ENCODE data around the gene C8G.

DNA sequence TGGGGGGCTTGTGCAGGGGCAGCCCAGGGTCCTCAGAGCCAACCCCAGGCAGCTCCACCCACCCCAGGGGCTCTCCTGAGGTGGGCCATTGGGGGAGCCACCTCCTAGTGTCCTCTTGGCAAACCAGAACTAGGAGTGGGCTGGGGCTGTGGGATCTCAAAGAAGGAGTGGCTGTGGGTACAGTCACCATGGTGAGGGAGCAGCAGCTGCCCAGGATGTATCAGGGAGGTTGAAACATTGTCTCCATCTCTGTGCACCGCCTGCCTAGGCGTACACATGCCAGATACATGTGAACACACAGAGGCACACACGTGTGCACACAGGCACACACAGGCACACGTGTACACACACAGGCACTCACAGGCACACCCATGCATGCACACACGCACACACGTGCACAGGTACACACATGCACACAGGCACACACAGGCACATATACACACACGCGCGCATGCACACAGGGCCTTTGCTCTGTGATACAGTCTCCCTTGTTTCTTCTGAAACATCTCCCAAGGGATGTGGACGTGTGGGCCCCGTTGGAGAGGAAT, 17.7 kb downstream of the C8G start:
- TF ChIP-seq EP300 (conservative IDR thresholded peaks at IDR 0.05; ENCODE audit: poor library complexity, severe bottlenecking) (no peak), EZH2 (IDR thresholded peaks at IDR 0.05; ENCODE audit: borderline replicate concordance, insufficient read depth, low read length, poor library complexity, severe bottlenecking) (no peak), TAF1 (IDR thresholded peaks at IDR 0.05; ENCODE audit: low read depth) (no peak), MXI1 (conservative IDR thresholded peaks at IDR 0.05; ENCODE audit: poor library complexity, severe bottlenecking) (no peak), RAD21 (conservative IDR thresholded peaks at IDR 0.05) (no peak), SMC3 (conservative IDR thresholded peaks at IDR 0.05; ENCODE audit: poor library complexity) (no peak), POLR2AphosphoS5 (IDR thresholded peaks at IDR 0.05) (no peak)
- TF ChIP-seq, protein P1, sequence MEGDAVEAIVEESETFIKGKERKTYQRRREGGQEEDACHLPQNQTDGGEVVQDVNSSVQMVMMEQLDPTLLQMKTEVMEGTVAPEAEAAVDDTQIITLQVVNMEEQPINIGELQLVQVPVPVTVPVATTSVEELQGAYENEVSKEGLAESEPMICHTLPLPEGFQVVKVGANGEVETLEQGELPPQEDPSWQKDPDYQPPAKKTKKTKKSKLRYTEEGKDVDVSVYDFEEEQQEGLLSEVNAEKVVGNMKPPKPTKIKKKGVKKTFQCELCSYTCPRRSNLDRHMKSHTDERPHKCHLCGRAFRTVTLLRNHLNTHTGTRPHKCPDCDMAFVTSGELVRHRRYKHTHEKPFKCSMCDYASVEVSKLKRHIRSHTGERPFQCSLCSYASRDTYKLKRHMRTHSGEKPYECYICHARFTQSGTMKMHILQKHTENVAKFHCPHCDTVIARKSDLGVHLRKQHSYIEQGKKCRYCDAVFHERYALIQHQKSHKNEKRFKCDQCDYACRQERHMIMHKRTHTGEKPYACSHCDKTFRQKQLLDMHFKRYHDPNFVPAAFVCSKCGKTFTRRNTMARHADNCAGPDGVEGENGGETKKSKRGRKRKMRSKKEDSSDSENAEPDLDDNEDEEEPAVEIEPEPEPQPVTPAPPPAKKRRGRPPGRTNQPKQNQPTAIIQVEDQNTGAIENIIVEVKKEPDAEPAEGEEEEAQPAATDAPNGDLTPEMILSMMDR (IDR thresholded peaks at IDR 0.05; ENCODE audit: poor library complexity, severe bottlenecking), result no peak
- TF ChIP-seq, protein P2, sequence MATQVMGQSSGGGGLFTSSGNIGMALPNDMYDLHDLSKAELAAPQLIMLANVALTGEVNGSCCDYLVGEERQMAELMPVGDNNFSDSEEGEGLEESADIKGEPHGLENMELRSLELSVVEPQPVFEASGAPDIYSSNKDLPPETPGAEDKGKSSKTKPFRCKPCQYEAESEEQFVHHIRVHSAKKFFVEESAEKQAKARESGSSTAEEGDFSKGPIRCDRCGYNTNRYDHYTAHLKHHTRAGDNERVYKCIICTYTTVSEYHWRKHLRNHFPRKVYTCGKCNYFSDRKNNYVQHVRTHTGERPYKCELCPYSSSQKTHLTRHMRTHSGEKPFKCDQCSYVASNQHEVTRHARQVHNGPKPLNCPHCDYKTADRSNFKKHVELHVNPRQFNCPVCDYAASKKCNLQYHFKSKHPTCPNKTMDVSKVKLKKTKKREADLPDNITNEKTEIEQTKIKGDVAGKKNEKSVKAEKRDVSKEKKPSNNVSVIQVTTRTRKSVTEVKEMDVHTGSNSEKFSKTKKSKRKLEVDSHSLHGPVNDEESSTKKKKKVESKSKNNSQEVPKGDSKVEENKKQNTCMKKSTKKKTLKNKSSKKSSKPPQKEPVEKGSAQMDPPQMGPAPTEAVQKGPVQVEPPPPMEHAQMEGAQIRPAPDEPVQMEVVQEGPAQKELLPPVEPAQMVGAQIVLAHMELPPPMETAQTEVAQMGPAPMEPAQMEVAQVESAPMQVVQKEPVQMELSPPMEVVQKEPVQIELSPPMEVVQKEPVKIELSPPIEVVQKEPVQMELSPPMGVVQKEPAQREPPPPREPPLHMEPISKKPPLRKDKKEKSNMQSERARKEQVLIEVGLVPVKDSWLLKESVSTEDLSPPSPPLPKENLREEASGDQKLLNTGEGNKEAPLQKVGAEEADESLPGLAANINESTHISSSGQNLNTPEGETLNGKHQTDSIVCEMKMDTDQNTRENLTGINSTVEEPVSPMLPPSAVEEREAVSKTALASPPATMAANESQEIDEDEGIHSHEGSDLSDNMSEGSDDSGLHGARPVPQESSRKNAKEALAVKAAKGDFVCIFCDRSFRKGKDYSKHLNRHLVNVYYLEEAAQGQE (IDR thresholded peaks at IDR 0.05; ENCODE audit: borderline replicate concordance), result no peak
